Astrocyte (in vitro differentiated cells and primary cell): ENCODE results near the gene RPUSD3. TPM values are rescaled to one million over a fixed set of nuclear protein-coding genes. Genes with fewer than 3 reads are reported as not detected.
"Not testable (repeated sequence)": the region's sequence is repeated elsewhere in the genome, so short reads cannot be mapped to it uniquely, and the experiment has no call there.

ENCODE experiments used
- DNase-seq: peaks from one replicate; pipeline ENCODE4 v3.0.0-alpha.2; 2010; ENCODE audit warnings: low read depth
- FAIRE-seq: peaks from 2 replicates; lab custom pipeline; 2011; peaks lifted over from hg19 to GRCh38; lab: Jason Lieb, UNC
- H2AFZ ChIP-seq: 2 replicates; pipeline ENCODE4 v1.6.0; 2012; ENCODE audit warnings: low read depth, low read length, inconsistent platforms
- H3K27ac ChIP-seq: 2 replicates; pipeline ENCODE4 v1.5.1; 2011; ENCODE audit warnings: low read depth, low read length, inconsistent platforms
- H3K27me3 ChIP-seq: 2 replicates; pipeline ENCODE4 v1.6.0; 2011; ENCODE audit warnings: low read length, inconsistent platforms; ENCODE audit not compliant: insufficient read depth
- H3K36me3 ChIP-seq: 2 replicates; pipeline ENCODE4 v1.5.1; 2011; ENCODE audit warnings: low read length, inconsistent platforms; ENCODE audit not compliant: insufficient read depth
- H3K4me1 ChIP-seq: 2 replicates; pipeline ENCODE4 v1.5.1; 2011; ENCODE audit warnings: low read length, inconsistent platforms; ENCODE audit not compliant: insufficient read depth
- H3K4me2 ChIP-seq: 2 replicates; pipeline ENCODE4 v1.6.0; 2012; ENCODE audit warnings: low read length, inconsistent platforms
- H3K4me3 ChIP-seq: 2 replicates; pipeline ENCODE4 v1.5.1; 2011; ENCODE audit warnings: low read depth, mild to moderate bottlenecking, low read length, inconsistent platforms; ENCODE audit not compliant: insufficient read depth
- H3K79me2 ChIP-seq: 2 replicates; pipeline ENCODE4 v1.6.0; 2012; ENCODE audit warnings: mild to moderate bottlenecking, low read length, inconsistent platforms; ENCODE audit not compliant: insufficient read depth
- H3K9ac ChIP-seq: 2 replicates; pipeline ENCODE4 v1.6.0; 2012; ENCODE audit warnings: mild to moderate bottlenecking, low read length, inconsistent platforms
- H3K9me3 ChIP-seq: 2 replicates; pipeline ENCODE4 v1.5.1; 2012; ENCODE audit warnings: low read depth, mild to moderate bottlenecking, low read length, inconsistent platforms; ENCODE audit not compliant: insufficient read depth
- H4K20me1 ChIP-seq: 2 replicates; pipeline ENCODE4 v1.6.0; 2012; ENCODE audit warnings: low read length, inconsistent platforms; ENCODE audit not compliant: insufficient read depth
- H3K27ac Mint-ChIP-seq: one replicate; pipeline ENCODE4 v1.8.0; 2021; ENCODE audit warnings: mild to moderate bottlenecking, mixed read lengths; ENCODE audit not compliant: unreplicated experiment
- H3K27me3 Mint-ChIP-seq: one replicate; pipeline ENCODE4 v1.8.0; 2021; ENCODE audit warnings: low read depth, mixed read lengths; ENCODE audit not compliant: unreplicated experiment
- H3K36me3 Mint-ChIP-seq: one replicate; pipeline ENCODE4 v1.8.0; 2021; ENCODE audit warnings: low read depth, mixed read lengths; ENCODE audit not compliant: unreplicated experiment
- H3K4me1 Mint-ChIP-seq: one replicate; pipeline ENCODE4 v1.8.0; 2021; ENCODE audit warnings: low read depth, mixed read lengths; ENCODE audit not compliant: unreplicated experiment
- H3K4me3 Mint-ChIP-seq: one replicate; pipeline ENCODE4 v1.8.0; 2021; ENCODE audit warnings: mild to moderate bottlenecking, moderate library complexity, mixed read lengths; ENCODE audit not compliant: unreplicated experiment
- H3K9me3 Mint-ChIP-seq: one replicate; pipeline ENCODE4 v1.8.0; 2021; ENCODE audit warnings: mild to moderate bottlenecking, mixed read lengths; ENCODE audit not compliant: unreplicated experiment
- CTCF ChIP-seq: IDR thresholded peaks from 2 replicates; pipeline ENCODE4 v1.5.1; 2011; ENCODE audit warnings: low read depth, mild to moderate bottlenecking, inconsistent platforms, low read length, moderate library complexity; ENCODE audit not compliant: insufficient read depth
- EZH2 ChIP-seq: IDR thresholded peaks from 2 replicates; pipeline ENCODE4 v1.6.1; 2012; ENCODE audit warnings: mild to moderate bottlenecking, low read length, inconsistent platforms; ENCODE audit not compliant: insufficient read depth
- total RNA-seq: library from RNA; stranded (reverse); gene quantifications from 2 replicates; pipeline ENCODE4 v1.2.1, GENCODE V29; 2021

The RPUSD3 gene
- total RNA-seq, 1 donor from 2014 or later = 35.4 TPM

GRCh38 chr3:9859530-9860025 lies 15.8 kb upstream of the RPUSD3 start:
- Histone ChIP-seq H3K4me1 (peaks cover 6% of the 10 kb centered on the region), H4K20me1 (no peaks in the 10 kb centered on the region), H3K4me3 (no peak overlapping the region), H3K9ac (no peak overlapping the region), H3K27me3 (no peaks in the 10 kb centered on the region), H3K27ac (no peak overlapping the region), H3K4me2 (no peak overlapping the region), H2AFZ (no peak overlapping the region), H3K79me2 (no peaks in the 10 kb centered on the region), H3K36me3 (no peaks in the 10 kb centered on the region), H3K9me3 (no peaks in the 10 kb centered on the region)
- no peaks in the 10 kb centered on the region for H3K36me3 Mint-ChIP-seq
- no peak overlapping the region for H3K4me3 Mint-ChIP-seq
- peaks cover 7% of the 10 kb centered on the region for H3K27me3 Mint-ChIP-seq
- H3K4me1 Mint-ChIP-seq = peaks cover 6% of the 10 kb centered on the region
- H3K27ac Mint-ChIP-seq = no peak overlapping the region
- no peaks in the 10 kb centered on the region for H3K9me3 Mint-ChIP-seq
- no peak for DNase-seq
- FAIRE-seq = no peak
- no peak for TF ChIP-seq CTCF
- no peak for TF ChIP-seq EZH2

- Histone ChIP-seq H2AFZ (no peak overlapping the region), H3K4me3 (no peak overlapping the region), H3K79me2 (no peaks in the 10 kb centered on the region), H3K9ac (no peak overlapping the region), H3K27ac (no peak overlapping the region), H3K27me3 (peaks cover 17% of the 10 kb centered on the region), H3K36me3 (no peaks in the 10 kb centered on the region), H3K9me3 (no peaks in the 10 kb centered on the region), H3K4me2 (no peak overlapping the region), H3K4me1 (no peaks in the 10 kb centered on the region), H4K20me1 (no peaks in the 10 kb centered on the region)
- Mint-ChIP-seq H3K27ac (no peak overlapping the region), H3K27me3 (peaks cover 11% of the 10 kb centered on the region), H3K4me1 (no peaks in the 10 kb centered on the region), H3K36me3 (no peaks in the 10 kb centered on the region), H3K4me3 (no peak overlapping the region), H3K9me3 (no peaks in the 10 kb centered on the region)
- no peak for FAIRE-seq
- no peak for TF ChIP-seq CTCF
- TF ChIP-seq EZH2 = no peak
- DNase-seq = no peak
These were observed 11.8 kb upstream of the RPUSD3 start for GRCh38 chr3:9855594-9855993.

- H2AFZ ChIP-seq = not testable (repeated sequence)
These were observed 10.6 kb upstream of the RPUSD3 start for GRCh38 chr3:9854291-9854940.

More at GRCh38 chr3:9854291-9854940, 10.6 kb upstream of the RPUSD3 start:
- not testable (repeated sequence) for H3K27ac Mint-ChIP-seq, H3K36me3 Mint-ChIP-seq, H3K4me3 Mint-ChIP-seq, H3K4me2 ChIP-seq, H3K9me3 Mint-ChIP-seq, H3K4me1 ChIP-seq, H3K27ac ChIP-seq, H3K79me2 ChIP-seq, DNase-seq, H3K4me3 ChIP-seq, H3K9me3 ChIP-seq, H3K9ac ChIP-seq, H3K36me3 ChIP-seq, FAIRE-seq, H4K20me1 ChIP-seq, H3K4me1 Mint-ChIP-seq
- peaks cover 17% of the 10 kb centered on the region for H3K27me3 ChIP-seq
- peaks cover 11% of the 10 kb centered on the region for H3K27me3 Mint-ChIP-seq
